CD14-positive monocyte (primary cell): ENCODE results near the gene SMAD3. TPM values are rescaled to one million over a fixed set of nuclear protein-coding genes. Genes with fewer than 3 reads are reported as not detected.

ENCODE experiments used
- DNase-seq, 3 donors: peaks; one replicate each; pipeline ENCODE4 v3.0.0-alpha.2; 2011 to 2022
- H2AFZ ChIP-seq: 2 replicates; pipeline ENCODE4 v1.6.0; 2012; ENCODE audit warnings: mild to moderate bottlenecking, low read depth, low read length, inconsistent platforms; ENCODE audit not compliant: insufficient read depth, poor library complexity, severe bottlenecking
- H3K27ac ChIP-seq, 2 donors: 1 replicate in 1 of 2; 2 replicates in 1 of 2; pipeline ENCODE4 v1.5.1; 2012 to 2013; ENCODE audit warnings: low read length in 2 of 2, control low read depth in 1 of 2, inconsistent platforms in 1 of 2, low read depth in 1 of 2, mild to moderate bottlenecking in 1 of 2
- H3K27me3 ChIP-seq, 2 donors: one replicate each; pipeline versions ENCODE4 v1.6.0 to v1.6.1; 2011 to 2013; ENCODE audit warnings: low read length in 2 of 2; ENCODE audit not compliant: control insufficient read depth in 2 of 2, insufficient read depth in 2 of 2
- H3K36me3 ChIP-seq, 2 donors: replicated peaks in 1 of 2; 1 replicate in 1 of 2; 2 replicates in 1 of 2; pipeline versions ENCODE4 v1.5.1 to v1.6.1; 2012 to 2013; ENCODE audit warnings: low read length in 2 of 2, control low read depth in 1 of 2, inconsistent platforms in 1 of 2, mild to moderate bottlenecking in 1 of 2; ENCODE audit not compliant: insufficient read depth in 2 of 2, control insufficient read depth in 1 of 2
- H3K4me1 ChIP-seq, 2 donors: 1 replicate in 1 of 2; 2 replicates in 1 of 2; pipeline versions ENCODE4 v1.5.1 to v1.6.1; 2012 to 2013; ENCODE audit warnings: low read length in 2 of 2, control low read depth in 1 of 2, inconsistent platforms in 1 of 2, mild to moderate bottlenecking in 1 of 2, moderate library complexity in 1 of 2; ENCODE audit not compliant: insufficient read depth in 2 of 2, control insufficient read depth in 1 of 2
- H3K4me2 ChIP-seq: replicated peaks from 2 replicates; pipeline ENCODE3; 2012; ENCODE audit warnings: low read length, moderate library complexity, mild to moderate bottlenecking; ENCODE audit not compliant: poor library complexity, severe bottlenecking; ENCODE audit errors: extremely low read depth
- H3K4me3 ChIP-seq, 3 experiments: fragments of 200-600 bp in 1 of 3; sonication (generic) in 1 of 3; replicated peaks in 1 of 3; 1 replicate in 2 of 3; 2 replicates in 1 of 3; pipeline ENCODE4 v1.5.1; 2011 to 2013; ENCODE audit warnings: low read length in 3 of 3, mild to moderate bottlenecking in 3 of 3, control low read depth in 2 of 3, low read depth in 2 of 3, inconsistent platforms in 1 of 3, moderate library complexity in 1 of 3
- H3K79me2 ChIP-seq: 2 replicates; pipeline ENCODE4 v1.6.0; 2012; ENCODE audit warnings: mild to moderate bottlenecking, control low read depth, inconsistent platforms, low read length, moderate library complexity; ENCODE audit not compliant: insufficient read depth
- H3K9ac ChIP-seq: 2 replicates; pipeline ENCODE4 v1.6.0; 2017; ENCODE audit warnings: low read length, mild to moderate bottlenecking; ENCODE audit not compliant: insufficient read depth, poor library complexity, severe bottlenecking
- H3K9me3 ChIP-seq, 2 donors: replicated peaks in 1 of 2; 1 replicate in 1 of 2; 2 replicates in 1 of 2; pipeline versions ENCODE4 v1.5.1 to v1.6.1; 2012 to 2013; ENCODE audit warnings: low read length in 2 of 2, control low read depth in 1 of 2; ENCODE audit not compliant: control insufficient read depth in 1 of 2, insufficient read depth in 1 of 2
- H4K20me1 ChIP-seq: 2 replicates; pipeline ENCODE4 v1.6.0; 2012; ENCODE audit warnings: mild to moderate bottlenecking, low read length, control low read depth, moderate library complexity; ENCODE audit not compliant: insufficient read depth
- H3K27ac Mint-ChIP-seq, 7 donors: one replicate each; pipeline ENCODE4 v1.8.0; 2020; ENCODE audit warnings: mild to moderate bottlenecking in 7 of 7, mixed read lengths in 7 of 7, moderate library complexity in 6 of 7, inconsistent platforms in 2 of 7
- H3K27me3 Mint-ChIP-seq, 3 donors: one replicate each; pipeline ENCODE4 v1.8.0; 2021 to 2022; ENCODE audit warnings: low read depth in 3 of 3, mild to moderate bottlenecking in 3 of 3, mixed read lengths in 3 of 3, moderate library complexity in 3 of 3, inconsistent platforms in 1 of 3
- H3K36me3 Mint-ChIP-seq, 2 donors: one replicate each; pipeline ENCODE4 v1.8.0; 2020; ENCODE audit warnings: mixed read lengths in 2 of 2, inconsistent platforms in 1 of 2, mild to moderate bottlenecking in 1 of 2
- H3K4me1 Mint-ChIP-seq: one replicate; pipeline ENCODE4 v1.8.0; 2020; ENCODE audit warnings: mild to moderate bottlenecking, mixed read lengths
- H3K4me3 Mint-ChIP-seq, 2 donors: one replicate each; pipeline ENCODE4 v1.8.0; 2020; ENCODE audit warnings: mild to moderate bottlenecking in 2 of 2, mixed read lengths in 2 of 2, moderate library complexity in 1 of 2
- H3K9me3 Mint-ChIP-seq, 7 donors: one replicate each; pipeline ENCODE4 v1.8.0; 2020 to 2022; ENCODE audit warnings: mixed read lengths in 7 of 7, mild to moderate bottlenecking in 6 of 7, moderate library complexity in 6 of 7, inconsistent platforms in 2 of 7
- CTCF ChIP-seq: fragments of 200-600 bp; IDR thresholded peaks from one replicate; pipeline ENCODE4 v1.8.0; 2022; ENCODE audit warnings: antibody characterized with exemption, mild to moderate bottlenecking
- WGBS: methylation state at CpG from one replicate; pipeline ENCODE4 v1.1.5; 2013; ENCODE audit warnings: missing lambda C conversion rate; ENCODE audit not compliant: insufficient coverage; 5-methylcytosine and 5-hydroxymethylcytosine counted together
- intact Hi-C, 2 donors: fragments of 100-400 bp; cut with micrococcal nuclease; formaldehyde crosslinking; loops; one replicate each; pipeline versions ENCODE4 v1.15.0 to v1.15.1; 2023
- polyA plus RNA-seq, 3 donors: library from polyadenylated mRNA; depleted of rRNA in 1 of 3; unstranded in 2 of 3; stranded (reverse) in 1 of 3; fragments of 300-500 nt in 2 of 3; fragments of >200 nt in 1 of 3; fragmentation: Illumina TruSeq in 2 of 3; gene quantifications; 1 replicate in 2 of 3; 2 replicates in 1 of 3; pipeline ENCODE4 v1.2.3, GENCODE V29; 2012 to 2021

The SMAD3 gene
- polyA plus RNA-seq, 3 donors: 4.4 to 41.7 (median 5.4) TPM

GRCh38 chr15:67134067-67134838, 68.9 kb downstream of the SMAD3 start:
- Histone ChIP-seq H3K4me1 (peaks cover 10 to 25% of the 10 kb centered on the region in 2 donors), H2AFZ (no peak overlapping the region), H3K9ac (no peak overlapping the region), H3K79me2 (peaks cover 91% of the 10 kb centered on the region), H3K4me2 (no peak overlapping the region), H4K20me1 (no peaks in the 10 kb centered on the region), H3K27me3 (no peaks in the 10 kb centered on the region), H3K4me3 (no peak overlapping the region), H3K9me3 (no peaks in the 10 kb centered on the region), H3K27ac (peak overlapping the region in 1 of 2 donors; percentile 50), H3K36me3 (peaks cover 0 to 5% of the 10 kb centered on the region in 2 donors)
- H3K4me1 Mint-ChIP-seq: peaks cover 50% of the 10 kb centered on the region
- WGBS: 27% methylated on average over 6 of the region's 13 CpGs
- peak overlapping the region in 1 of 2 donors; percentile 66 for H3K4me3 Mint-ChIP-seq
- DNase-seq: peak in 2 of 3 donors; percentile 23 to 49
- TF ChIP-seq CTCF: no peak
- intact Hi-C loops: loop anchor here in 1 of 2 donors (5.0 kb wide), 1 partner anchor 33 kb away; no protein-coding TSS in a partner anchor
- H3K27me3 Mint-ChIP-seq: peaks cover 0 to 2% (median 0%) of the 10 kb centered on the region in 3 donors
- peak overlapping the region; percentile 42 to 93 (median 68) for H3K27ac Mint-ChIP-seq
- peaks cover 37 to 55% of the 10 kb centered on the region in 2 donors for H3K36me3 Mint-ChIP-seq
- peaks cover 0 to 3% (median 0%) of the 10 kb centered on the region in 7 donors for H3K9me3 Mint-ChIP-seq

DNA sequence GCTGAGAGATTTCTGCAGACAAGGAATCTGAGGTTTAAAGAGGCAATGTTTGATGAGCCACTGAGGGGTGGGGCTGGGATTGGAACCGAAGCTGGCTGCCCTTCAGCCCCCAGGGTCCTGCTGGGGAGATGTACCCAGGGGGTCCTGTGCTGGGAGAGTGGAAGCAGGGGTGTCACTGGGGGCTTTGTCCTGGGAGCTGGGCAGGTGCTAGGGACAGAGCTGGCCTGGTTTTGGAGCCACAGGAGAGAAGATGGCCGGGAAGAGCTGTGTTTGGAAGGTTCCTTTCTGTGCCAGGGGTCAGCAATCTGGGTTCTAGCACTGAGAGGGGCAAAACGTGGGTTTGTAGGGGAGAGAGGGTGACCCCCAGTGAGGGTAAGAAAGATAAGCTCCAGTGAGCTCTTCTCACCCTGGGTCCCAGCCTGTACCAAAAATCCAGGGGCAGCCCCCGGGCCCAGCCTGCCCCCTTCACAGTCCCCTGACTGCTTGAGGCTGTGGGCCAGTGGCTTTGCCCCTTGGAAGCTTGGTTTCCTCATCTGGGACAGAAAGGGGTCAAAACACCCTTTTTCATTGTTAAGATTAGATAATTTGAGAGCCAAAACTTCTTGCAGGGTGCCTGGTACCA, 69.6 kb downstream of the SMAD3 start:
- TF ChIP-seq CTCF: no peak
- no peak overlapping the region for H3K4me3 Mint-ChIP-seq
- no peaks in the 10 kb centered on the region for H4K20me1 ChIP-seq
- WGBS: 82% methylated on average over 4 of the region's 4 CpGs
- H3K4me2 ChIP-seq: no peak overlapping the region
- H3K27ac ChIP-seq: peak overlapping the region in 1 of 2 donors; percentile 50
- no peaks in the 10 kb centered on the region for H3K9me3 ChIP-seq
- peak overlapping the region in 6 of 7 donors; percentile 27 to 93 (median 70) for H3K27ac Mint-ChIP-seq
- H3K9ac ChIP-seq: no peak overlapping the region
- no peak overlapping the region for H3K4me3 ChIP-seq
- no peak for DNase-seq
- intact Hi-C loops: loop anchor here in 1 of 2 donors (5.0 kb wide), 1 partner anchor 32 kb away; no protein-coding TSS in a partner anchor
- peaks cover 35 to 48% of the 10 kb centered on the region in 2 donors for H3K36me3 Mint-ChIP-seq
- peaks cover 0 to 4% of the 10 kb centered on the region in 2 donors for H3K36me3 ChIP-seq
- no peak overlapping the region for H2AFZ ChIP-seq
- peaks cover 90% of the 10 kb centered on the region for H3K79me2 ChIP-seq
- peaks cover 10 to 32% of the 10 kb centered on the region in 2 donors for H3K4me1 ChIP-seq
- H3K4me1 Mint-ChIP-seq: peaks cover 53% of the 10 kb centered on the region
- H3K27me3 Mint-ChIP-seq: peaks cover 0 to 2% (median 0%) of the 10 kb centered on the region in 3 donors
- H3K9me3 Mint-ChIP-seq: peaks cover 0 to 3% (median 0%) of the 10 kb centered on the region in 7 donors
- H3K27me3 ChIP-seq: no peaks in the 10 kb centered on the region
